K562 (cell line): Measurements from ENCODE around the gene COX5A. TPM values are rescaled to one million over a fixed set of nuclear protein-coding genes. Genes with fewer than 3 reads are reported as not detected.

Source experiments
- CBFB ChIP-seq: sonication (generic); formaldehyde crosslinking; IDR thresholded peaks from 2 replicates; pipeline ENCODE4 v1.4.0; 2020; ENCODE audit warnings: mild to moderate bottlenecking, missing genetic modification reagents
- ELF4 ChIP-seq: fragments of 450-650 bp; formaldehyde crosslinking; IDR thresholded peaks from 2 replicates; pipeline ENCODE4 v1.4.0; 2022; ENCODE audit warnings: missing genetic modification characterization
- GTF2B ChIP-seq: IDR thresholded peaks from 2 replicates; pipeline ENCODE4 v1.6.1; 2011; ENCODE audit not compliant: insufficient read length; ENCODE audit errors: extremely low read depth
- GTF2E2 ChIP-seq: fragments of 200-800 bp; sonication (Bioruptor generic); IDR thresholded peaks from 2 replicates; pipeline ENCODE4 v1.6.1; 2016; ENCODE audit warnings: missing genetic modification characterization, missing compliant biosample characterization
- HINFP ChIP-seq: fragments of 450-650 bp; conservative IDR thresholded peaks from 2 replicates; pipeline ENCODE4 v1.6.1; 2016; ENCODE audit warnings: missing genetic modification characterization, low read depth, mild to moderate bottlenecking, control low read depth, missing compliant biosample characterization
- HNRNPLL ChIP-seq: fragments of 200-400 bp; formaldehyde crosslinking; IDR thresholded peaks from 2 replicates; pipeline ENCODE4 v1.6.1; 2017; ENCODE audit warnings: low read length, low read depth, mild to moderate bottlenecking; ENCODE audit not compliant: poor library complexity, severe bottlenecking
- KDM2B ChIP-seq: fragments of 250-450 bp; sonication (Bioruptor Pico); IDR thresholded peaks from 2 replicates; pipeline ENCODE4 v1.8.0; 2021; ENCODE audit warnings: mild to moderate bottlenecking, moderate library complexity
- MTA2 ChIP-seq: fragments of 450-650 bp; IDR thresholded peaks from 2 replicates; pipeline ENCODE4 v1.6.1; 2016; ENCODE audit warnings: low read depth
- MYBL2 ChIP-seq, 2 experiments: fragments of 450-650 bp in 1 of 2; sonication (generic) in 1 of 2; formaldehyde crosslinking in 1 of 2; IDR thresholded peaks; 2 replicates each; pipeline versions ENCODE4 v1.6.1 to v1.8.1; 2017 to 2022; ENCODE audit warnings: borderline replicate concordance in 1 of 2, inconsistent platforms in 1 of 2, low read depth in 1 of 2, mild to moderate bottlenecking in 1 of 2, missing genetic modification reagents in 1 of 2, moderate library complexity in 1 of 2
- NCOA4 ChIP-seq: fragments of 450-650 bp; IDR thresholded peaks from 2 replicates; pipeline ENCODE4 v1.6.1; 2018; ENCODE audit warnings: mild to moderate bottlenecking; ENCODE audit not compliant: partially characterized antibody
- NR2C1 ChIP-seq, 2 experiments: fragments of 450-650 bp; IDR thresholded peaks; 2 replicates each; pipeline ENCODE4 v1.6.1; 2017; ENCODE audit warnings: mild to moderate bottlenecking in 2 of 2, antibody characterized with exemption in 1 of 2, inconsistent platforms in 1 of 2, missing compliant biosample characterization in 1 of 2, missing genetic modification characterization in 1 of 2
- NRF1 ChIP-seq, 2 experiments: fragments of 450-650 bp; IDR thresholded peaks in 1 of 2; conservative IDR thresholded peaks in 1 of 2; 2 replicates each; pipeline ENCODE4 v1.6.1; 2014; ENCODE audit warnings: mild to moderate bottlenecking in 2 of 2
- POLR3A ChIP-seq: IDR thresholded peaks from 2 replicates; pipeline ENCODE4 v1.6.1; 2011; ENCODE audit warnings: borderline replicate concordance, mild to moderate bottlenecking, moderate library complexity; ENCODE audit not compliant: insufficient read length, insufficient read depth; ENCODE audit errors: extremely low read depth
- PRPF4 ChIP-seq: fragments of 200-400 bp; formaldehyde crosslinking; IDR thresholded peaks from one replicate; pipeline ENCODE4 v1.6.1; 2017; ENCODE audit warnings: low read length, low read depth, mild to moderate bottlenecking; ENCODE audit not compliant: insufficient read depth, poor library complexity, severe bottlenecking
- PTBP1 ChIP-seq: fragments of 200-400 bp; formaldehyde crosslinking; IDR thresholded peaks from 2 replicates; pipeline ENCODE4 v1.6.1; 2017; ENCODE audit warnings: low read depth, low read length
- RBM15 ChIP-seq: fragments of 200-400 bp; formaldehyde crosslinking; IDR thresholded peaks from 2 replicates; pipeline ENCODE4 v1.6.1; 2018; ENCODE audit warnings: mild to moderate bottlenecking, low read length, moderate library complexity; ENCODE audit not compliant: insufficient read depth
- SIN3A ChIP-seq, 2 experiments: fragments of 150-350 bp in 1 of 2; IDR thresholded peaks; 2 replicates each; pipeline ENCODE4 v1.6.1; 2011 to 2016; ENCODE audit warnings: borderline replicate concordance in 2 of 2, low read depth in 2 of 2, low read length in 2 of 2, mild to moderate bottlenecking in 2 of 2, moderate library complexity in 2 of 2; ENCODE audit not compliant: control insufficient read depth in 1 of 2
- TCF7 ChIP-seq: sonication (generic); IDR thresholded peaks from 2 replicates; pipeline ENCODE4 v1.6.1; 2016; ENCODE audit warnings: antibody characterized with exemption, borderline replicate concordance
- YY1 ChIP-seq, 3 experiments: IDR thresholded peaks; 2 replicates each; pipeline ENCODE4 v1.6.1; 2011; ENCODE audit warnings: low read length in 2 of 3, mild to moderate bottlenecking in 2 of 3, moderate library complexity in 2 of 3, borderline replicate concordance in 1 of 3, control low read depth in 1 of 3, low read depth in 1 of 3; ENCODE audit not compliant: insufficient read depth in 3 of 3, insufficient replicate concordance in 2 of 3, control insufficient read depth in 1 of 3, insufficient read length in 1 of 3; ENCODE audit errors: extremely low read depth in 1 of 3
- ZNF57 ChIP-seq: fragments of 450-650 bp; formaldehyde crosslinking; IDR thresholded peaks from 2 replicates; pipeline ENCODE4 v1.4.0; 2020; ENCODE audit warnings: mild to moderate bottlenecking, moderate library complexity
- polyA plus RNA-seq, 8 experiments: library from polyadenylated mRNA; depleted of rRNA in 4 of 8; stranded (reverse) in 5 of 8; unstranded in 3 of 8; fragments of >200 nt; fragmentation: Nextera tagmentation in 2 of 8; fragmentation: Illumina TruSeq in 1 of 8; extraction: Ambion mirVana in 2 of 8; extraction: Trizol in 1 of 8; gene quantifications; 2 replicates each; pipeline versions ENCODE4 v1.2.1 to v1.2.3, GENCODE V29; 2011 to 2014; ENCODE audit warnings: inconsistent platforms in 1 of 8, missing spikeins in 1 of 8
- total RNA-seq, 7 experiments: library from RNA; depleted of rRNA in 6 of 7; stranded (reverse); fragments of >200 nt in 6 of 7; fragmentation: Illumina TruSeq in 2 of 7; extraction: Trizol in 2 of 7; gene quantifications; 2 replicates each; pipeline versions ENCODE4 v1.2.1 to v1.2.3, GENCODE V29; 2011 to 2021; ENCODE audit warnings: low replicate concordance in 1 of 7
- TF ChIP-seq, protein P1 (sequence below): fragments of 250-450 bp; sonication (Bioruptor Pico); IDR thresholded peaks from 2 replicates; pipeline ENCODE4 v1.8.0; 2021; ENCODE audit warnings: mild to moderate bottlenecking, moderate library complexity

Gene COX5A
- total and polyA plus RNA-seq, 9 of the 15 experiments (the other 6 are each of a cell fraction or from before 2014, with no cell fraction given) = 86.8 to 553 (median 371) TPM

GRCh38 chr15:74955796-74956647 lies 18.1 kb upstream of the COX5A start (continued):
- TF ChIP-seq RBM15 (no peak), ELF4 (CRISPR knock-in tag) (no peak), SIN3A (IDR thresholded peaks at IDR 0.05; ENCODE audit: borderline replicate concordance in 2 of 2, control insufficient read depth in 1 of 2, low read depth in 2 of 2, low read length in 2 of 2) (no peak), GTF2B (no peak), NRF1 (conservative IDR thresholded peaks at IDR 0.05 in 1 of 2, IDR thresholded peaks at IDR 0.05 in 1 of 2) (peak; percentile 63 to 73), NR2C1 (IDR thresholded peaks at IDR 0.05) (no peak), NR2C1 (tag; IDR thresholded peaks at IDR 0.05) (no peak), HNRNPLL (peak; percentile 94), MYBL2 (IDR thresholded peaks at IDR 0.05; ENCODE audit: low read depth) (no peak), MYBL2 (CRISPR knock-in tag; IDR thresholded peaks at IDR 0.05; ENCODE audit: borderline replicate concordance) (no peak), PRPF4 (no peak), HINFP (tag) (no peak), NCOA4 (no peak), YY1 (IDR thresholded peaks at IDR 0.05; ENCODE audit: borderline replicate concordance in 1 of 3, control insufficient read depth in 1 of 3, extremely low read depth in 1 of 3, insufficient read depth in 3 of 3, insufficient read length in 1 of 3, insufficient replicate concordance in 2 of 3, low read depth in 1 of 3, low read length in 2 of 3) (peak; percentile 33 to 86 (median 75)), ZNF57 (no peak), MTA2 (no peak), CBFB (CRISPR knock-in tag) (peak; percentile 99), POLR3A (no peak), TCF7 (no peak), GTF2E2 (tag) (0 out of 2 replicates have a peak, but pooled peaks have one; percentile 34), KDM2B (peak; percentile 96), PTBP1 (peak; percentile 75; the same call in 1 of the 2 replicates)
- TF ChIP-seq, protein P1, sequence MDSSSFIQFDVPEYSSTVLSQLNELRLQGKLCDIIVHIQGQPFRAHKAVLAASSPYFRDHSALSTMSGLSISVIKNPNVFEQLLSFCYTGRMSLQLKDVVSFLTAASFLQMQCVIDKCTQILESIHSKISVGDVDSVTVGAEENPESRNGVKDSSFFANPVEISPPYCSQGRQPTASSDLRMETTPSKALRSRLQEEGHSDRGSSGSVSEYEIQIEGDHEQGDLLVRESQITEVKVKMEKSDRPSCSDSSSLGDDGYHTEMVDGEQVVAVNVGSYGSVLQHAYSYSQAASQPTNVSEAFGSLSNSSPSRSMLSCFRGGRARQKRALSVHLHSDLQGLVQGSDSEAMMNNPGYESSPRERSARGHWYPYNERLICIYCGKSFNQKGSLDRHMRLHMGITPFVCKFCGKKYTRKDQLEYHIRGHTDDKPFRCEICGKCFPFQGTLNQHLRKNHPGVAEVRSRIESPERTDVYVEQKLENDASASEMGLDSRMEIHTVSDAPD = peak; percentile 57; the same call in 1 of the 2 replicates
